DMS153 (cell line): Measurements from ENCODE around the gene ARSG.

ENCODE experiments used
- DNase-seq: peaks from one replicate; lab custom pipeline; 2025; lab: John Stamatoyannopoulos, UW

ARSG gene

GRCh38 chr17:68377771-68378267 is 86.5 kb downstream of the ARSG start:
- DNase-seq, result peak; percentile 48

GRCh38 chr17:68378268-68379176 is 87.2 kb downstream of the ARSG start:
- DNase-seq, result peak; percentile 84

GRCh38 chr17:68379177-68379510 is 87.8 kb downstream of the ARSG start:
- DNase-seq, result no peak

GRCh38 chr17:68379692-68380677 is 88.7 kb downstream of the ARSG start:
- peak; percentile 61 for DNase-seq

- DNase-seq, result peak; percentile 57
Observed at GRCh38 chr17:68381076-68381900, 90.0 kb downstream of the ARSG start.

- no peak for DNase-seq
Observed at GRCh38 chr17:68382582-68383085, 91.3 kb downstream of the ARSG start.

GRCh38 chr17:68383120-68383442 is 91.8 kb downstream of the ARSG start:
- no peak for DNase-seq

- no peak for DNase-seq
Observed at GRCh38 chr17:68383443-68384321, 92.4 kb downstream of the ARSG start.

GRCh38 chr17:68384471-68384870 is 93.2 kb downstream of the ARSG start:
- no peak for DNase-seq

- no peak for DNase-seq
Observed at GRCh38 chr17:68384941-68385340, 93.6 kb downstream of the ARSG start.

- DNase-seq, result no peak
Observed at GRCh38 chr17:68385490-68386215, 94.4 kb downstream of the ARSG start.

- DNase-seq, result no peak
Observed at GRCh38 chr17:68387435-68388218, 96.3 kb downstream of the ARSG start.

GRCh38 chr17:68389041-68389440 is 97.7 kb downstream of the ARSG start:
- DNase-seq, result no peak

- no peak for DNase-seq
Observed at GRCh38 chr17:68390888-68391545, 99.7 kb downstream of the ARSG start.

- DNase-seq, result no peak
Observed at GRCh38 chr17:68391561-68392268, 100.4 kb downstream of the ARSG start.

- DNase-seq, result no peak
Observed at GRCh38 chr17:68394608-68395331, 103.5 kb downstream of the ARSG start.
